PFSK-1 (cell line): ENCODE results near the gene PSAPL1.

Experiments
- FOXP2 ChIP-seq: optimal IDR thresholded peaks from 2 replicates; pipeline ENCODE3; 2011; ENCODE audit warnings: borderline replicate concordance, control low read depth, inconsistent platforms; ENCODE audit not compliant: insufficient read depth; ENCODE audit errors: extremely low read length, extremely low read depth
- POLR2AphosphoS5 ChIP-seq: IDR thresholded peaks from 2 replicates; pipeline ENCODE4 v1.6.1; 2012; ENCODE audit warnings: low read depth, mild to moderate bottlenecking, control low read depth, low read length, moderate library complexity
- SIN3A ChIP-seq: IDR thresholded peaks from 2 replicates; pipeline ENCODE4 v1.6.1; 2012; ENCODE audit warnings: mild to moderate bottlenecking, low read length, moderate library complexity, borderline replicate concordance; ENCODE audit not compliant: insufficient read depth
- TAF1 ChIP-seq: IDR thresholded peaks from 2 replicates; pipeline ENCODE4 v1.6.1; 2012; ENCODE audit warnings: low read length, control low read depth, borderline replicate concordance; ENCODE audit not compliant: insufficient read depth
- TF ChIP-seq, protein P1 (sequence below), 2 experiments: IDR thresholded peaks; 2 replicates each; pipeline versions ENCODE4 v1.6.1 to v1.8.0; 2011 to 2012; ENCODE audit warnings: low read depth in 2 of 2, low read length in 2 of 2, control low read depth in 1 of 2, inconsistent platforms in 1 of 2, mild to moderate bottlenecking in 1 of 2, moderate library complexity in 1 of 2; ENCODE audit not compliant: insufficient read depth in 1 of 2

The PSAPL1 gene

DNA sequence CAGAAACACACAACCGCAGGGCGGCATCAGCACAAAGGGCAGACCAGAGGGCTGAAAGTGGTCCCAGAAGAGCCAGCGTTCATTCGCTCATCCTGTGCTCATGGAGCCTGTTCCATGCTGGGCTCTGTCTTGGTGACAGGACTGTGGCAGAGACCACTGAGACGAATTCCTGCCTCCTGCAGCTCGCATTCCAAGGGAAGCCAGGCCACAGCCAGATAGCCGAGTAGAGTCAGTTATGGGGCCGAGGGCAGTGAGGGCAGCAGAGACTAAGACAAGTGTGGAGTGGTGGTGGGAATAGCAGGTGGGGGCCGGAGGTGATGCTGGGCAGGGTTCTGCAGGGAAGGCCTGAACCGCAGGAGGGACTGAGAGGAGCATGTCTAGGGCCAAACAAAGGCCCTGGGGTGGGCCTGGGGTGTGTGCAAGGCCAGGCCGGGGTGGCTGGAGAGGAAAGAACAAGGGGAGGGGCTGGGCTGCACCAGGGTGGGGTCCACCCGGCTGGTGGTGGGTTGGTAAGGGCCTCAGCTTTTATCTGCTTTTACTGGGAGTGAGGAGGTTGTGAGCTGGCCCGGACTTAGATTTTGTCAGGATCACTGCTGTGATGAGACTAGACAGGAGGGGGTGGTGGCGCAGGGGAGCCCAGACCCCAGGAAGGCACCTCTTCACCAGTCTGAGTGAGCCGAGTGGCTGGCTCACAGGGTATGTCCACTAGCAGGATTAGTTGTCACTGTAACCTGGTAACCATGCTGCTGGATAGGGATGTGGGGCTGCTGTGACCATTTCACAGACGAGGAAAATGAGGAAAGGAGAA, 6.3 kb downstream of the PSAPL1 start:
- no peak for TF ChIP-seq POLR2AphosphoS5
- no peak for TF ChIP-seq TAF1
- no peak for TF ChIP-seq FOXP2

- no peak for TF ChIP-seq POLR2AphosphoS5
- TF ChIP-seq FOXP2, result no peak
- TF ChIP-seq, protein P1, sequence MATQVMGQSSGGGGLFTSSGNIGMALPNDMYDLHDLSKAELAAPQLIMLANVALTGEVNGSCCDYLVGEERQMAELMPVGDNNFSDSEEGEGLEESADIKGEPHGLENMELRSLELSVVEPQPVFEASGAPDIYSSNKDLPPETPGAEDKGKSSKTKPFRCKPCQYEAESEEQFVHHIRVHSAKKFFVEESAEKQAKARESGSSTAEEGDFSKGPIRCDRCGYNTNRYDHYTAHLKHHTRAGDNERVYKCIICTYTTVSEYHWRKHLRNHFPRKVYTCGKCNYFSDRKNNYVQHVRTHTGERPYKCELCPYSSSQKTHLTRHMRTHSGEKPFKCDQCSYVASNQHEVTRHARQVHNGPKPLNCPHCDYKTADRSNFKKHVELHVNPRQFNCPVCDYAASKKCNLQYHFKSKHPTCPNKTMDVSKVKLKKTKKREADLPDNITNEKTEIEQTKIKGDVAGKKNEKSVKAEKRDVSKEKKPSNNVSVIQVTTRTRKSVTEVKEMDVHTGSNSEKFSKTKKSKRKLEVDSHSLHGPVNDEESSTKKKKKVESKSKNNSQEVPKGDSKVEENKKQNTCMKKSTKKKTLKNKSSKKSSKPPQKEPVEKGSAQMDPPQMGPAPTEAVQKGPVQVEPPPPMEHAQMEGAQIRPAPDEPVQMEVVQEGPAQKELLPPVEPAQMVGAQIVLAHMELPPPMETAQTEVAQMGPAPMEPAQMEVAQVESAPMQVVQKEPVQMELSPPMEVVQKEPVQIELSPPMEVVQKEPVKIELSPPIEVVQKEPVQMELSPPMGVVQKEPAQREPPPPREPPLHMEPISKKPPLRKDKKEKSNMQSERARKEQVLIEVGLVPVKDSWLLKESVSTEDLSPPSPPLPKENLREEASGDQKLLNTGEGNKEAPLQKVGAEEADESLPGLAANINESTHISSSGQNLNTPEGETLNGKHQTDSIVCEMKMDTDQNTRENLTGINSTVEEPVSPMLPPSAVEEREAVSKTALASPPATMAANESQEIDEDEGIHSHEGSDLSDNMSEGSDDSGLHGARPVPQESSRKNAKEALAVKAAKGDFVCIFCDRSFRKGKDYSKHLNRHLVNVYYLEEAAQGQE (IDR thresholded peaks at IDR 0.05; ENCODE audit: insufficient read depth in 1 of 2, low read depth in 2 of 2, low read length in 2 of 2), result no peak
- TF ChIP-seq SIN3A, result no peak
- TF ChIP-seq TAF1, result no peak
Observed at GRCh38 chr4:7427831-7428260, 6.9 kb downstream of the PSAPL1 start.

GRCh38 chr4:7427361-7427760, 7.4 kb downstream of the PSAPL1 start:
- TF ChIP-seq, protein P1 (IDR thresholded peaks at IDR 0.05; ENCODE audit: insufficient read depth in 1 of 2, low read depth in 2 of 2, low read length in 2 of 2), result no peak
- TF ChIP-seq POLR2AphosphoS5 (no peak), SIN3A (no peak), FOXP2 (no peak), TAF1 (no peak)

DNA sequence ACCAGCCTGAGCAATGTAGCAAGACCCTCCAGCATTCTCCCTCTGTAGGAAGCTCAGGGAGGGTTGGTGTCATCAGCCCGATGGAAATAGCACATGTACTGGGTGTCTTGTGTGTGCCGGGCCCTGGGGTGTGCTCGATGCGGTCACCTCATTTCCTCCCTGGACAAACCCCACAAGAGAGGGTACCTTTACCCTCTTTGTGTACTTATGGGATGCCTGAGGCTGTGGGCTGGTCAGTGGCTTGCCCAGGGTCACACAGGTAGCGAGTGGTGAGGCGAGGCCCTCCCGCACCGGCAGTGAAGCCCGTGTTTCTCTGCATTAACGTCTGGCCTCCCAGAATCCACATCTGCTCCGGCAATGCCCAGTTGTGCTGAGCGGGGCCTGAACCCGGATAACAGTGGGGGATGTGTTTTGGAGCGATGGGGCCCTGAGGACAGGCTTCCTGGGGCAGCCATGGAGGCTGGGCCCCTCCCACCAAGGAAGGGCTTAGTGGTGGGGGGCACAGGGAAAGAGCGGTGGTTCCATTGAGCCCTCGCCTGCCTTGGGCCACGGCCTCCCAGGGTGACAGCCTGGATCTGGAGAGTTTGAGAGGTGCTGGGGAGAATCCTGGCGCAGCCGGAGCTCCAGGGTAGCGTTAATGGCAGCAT, 8.1 kb downstream of the PSAPL1 start:
- TF ChIP-seq SIN3A, result no peak

GRCh38 chr4:7425591-7426468, 8.9 kb downstream of the PSAPL1 start:
- TF ChIP-seq SIN3A (no peak), FOXP2 (no peak), TAF1 (no peak), POLR2AphosphoS5 (no peak)
- TF ChIP-seq, protein P1 (IDR thresholded peaks at IDR 0.05; ENCODE audit: insufficient read depth in 1 of 2, low read depth in 2 of 2, low read length in 2 of 2), result no peak
